Stimulated activated CD4-positive, alpha-beta T cell treated with anti-CD3 and anti-CD28 coated beads, Interleukin-4, amount 100 ng/mL, for 24 hours (primary cell): ENCODE results near the gene GIT1.

Experiments used
- DNase-seq: peaks from one replicate; pipeline ENCODE4 v3.0.0-alpha.2; 2020

The GIT1 gene

GRCh38 chr17:29615492-29616299 is 26.2 kb upstream of the GIT1 start:
- peak; percentile 82 for DNase-seq

GRCh38 chr17:29615048-29615385 is 25.6 kb upstream of the GIT1 start:
- peak; percentile 56 for DNase-seq

DNA sequence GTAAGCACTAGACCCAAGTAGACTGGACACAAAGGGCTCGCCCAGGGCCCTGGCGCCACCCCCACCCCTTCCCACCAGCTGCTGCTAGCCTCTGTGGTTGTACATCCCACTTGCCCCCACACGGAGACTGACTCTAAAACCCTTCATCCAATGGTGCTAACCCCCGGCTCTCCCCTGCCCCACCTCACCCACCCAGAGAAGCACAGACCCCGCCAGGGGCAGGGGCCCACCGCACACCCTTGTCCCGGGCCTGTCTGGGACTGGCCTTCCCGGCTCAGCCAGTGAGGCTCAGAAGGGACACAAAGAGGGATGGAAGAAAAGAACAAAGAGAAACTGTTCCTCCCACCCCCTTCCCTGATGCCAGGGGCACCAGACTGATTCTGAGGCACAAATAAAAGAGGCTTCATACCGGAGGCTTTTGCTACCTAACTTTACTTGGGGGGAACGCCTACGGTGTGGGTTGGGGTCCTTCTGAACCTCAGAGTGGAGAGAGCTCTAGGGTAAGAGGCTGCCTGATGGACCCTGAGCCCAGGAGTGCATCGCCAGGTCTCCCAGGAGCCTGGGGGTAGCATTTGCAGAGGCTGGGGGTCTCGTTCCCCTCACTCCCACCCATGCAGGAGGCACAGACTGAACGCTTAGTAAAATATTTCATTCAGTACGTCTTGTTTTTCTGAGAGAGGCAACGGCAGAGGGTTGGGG is 25.1 kb upstream of the GIT1 start:
- DNase-seq: no peak

GRCh38 chr17:29613856-29614255 is 24.4 kb upstream of the GIT1 start:
- DNase-seq: no peak

DNA sequence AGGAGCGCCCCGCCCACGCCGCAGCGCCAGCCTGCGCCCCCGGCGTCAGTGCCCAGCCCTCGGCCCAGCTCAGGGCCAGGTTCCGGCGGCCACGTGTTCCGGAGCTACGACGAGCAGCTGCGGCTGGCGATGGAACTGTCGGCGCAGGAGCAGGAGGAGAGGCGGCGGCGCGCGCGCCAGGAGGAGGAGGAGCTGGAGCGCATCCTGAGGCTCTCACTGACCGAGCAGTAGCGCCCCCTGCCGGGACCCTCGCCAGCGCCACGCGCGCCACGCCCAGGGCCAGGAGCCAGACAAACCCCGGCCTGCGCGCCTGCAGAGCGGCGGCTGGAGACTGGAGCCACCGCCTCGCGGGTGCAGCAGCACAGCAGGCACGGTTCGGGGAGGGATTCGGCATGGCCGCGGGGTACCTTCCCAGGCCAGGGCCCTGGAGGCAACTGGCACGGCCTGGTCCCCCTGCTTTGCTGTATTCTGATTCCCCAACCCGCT is 23.9 kb upstream of the GIT1 start:
- DNase-seq: peak; percentile 95

GRCh38 chr17:29612404-29613280 is 23.2 kb upstream of the GIT1 start:
- DNase-seq: no peak

DNA sequence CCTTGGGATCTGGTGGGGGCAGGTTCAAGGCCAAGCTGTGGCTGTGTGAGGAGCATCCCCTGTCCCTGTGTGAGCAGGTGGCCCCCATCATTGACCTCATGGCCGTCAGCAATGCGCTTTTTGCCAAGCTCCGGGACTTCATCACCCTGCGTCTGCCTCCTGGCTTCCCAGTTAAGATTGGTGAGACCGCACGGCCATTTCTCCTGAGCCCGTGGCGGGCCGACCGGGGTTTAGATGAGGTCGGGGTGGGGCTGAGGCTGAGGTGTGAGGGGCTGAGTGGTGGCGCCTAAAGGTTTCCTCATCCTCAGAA is 22.6 kb upstream of the GIT1 start:
- DNase-seq: no peak

DNA sequence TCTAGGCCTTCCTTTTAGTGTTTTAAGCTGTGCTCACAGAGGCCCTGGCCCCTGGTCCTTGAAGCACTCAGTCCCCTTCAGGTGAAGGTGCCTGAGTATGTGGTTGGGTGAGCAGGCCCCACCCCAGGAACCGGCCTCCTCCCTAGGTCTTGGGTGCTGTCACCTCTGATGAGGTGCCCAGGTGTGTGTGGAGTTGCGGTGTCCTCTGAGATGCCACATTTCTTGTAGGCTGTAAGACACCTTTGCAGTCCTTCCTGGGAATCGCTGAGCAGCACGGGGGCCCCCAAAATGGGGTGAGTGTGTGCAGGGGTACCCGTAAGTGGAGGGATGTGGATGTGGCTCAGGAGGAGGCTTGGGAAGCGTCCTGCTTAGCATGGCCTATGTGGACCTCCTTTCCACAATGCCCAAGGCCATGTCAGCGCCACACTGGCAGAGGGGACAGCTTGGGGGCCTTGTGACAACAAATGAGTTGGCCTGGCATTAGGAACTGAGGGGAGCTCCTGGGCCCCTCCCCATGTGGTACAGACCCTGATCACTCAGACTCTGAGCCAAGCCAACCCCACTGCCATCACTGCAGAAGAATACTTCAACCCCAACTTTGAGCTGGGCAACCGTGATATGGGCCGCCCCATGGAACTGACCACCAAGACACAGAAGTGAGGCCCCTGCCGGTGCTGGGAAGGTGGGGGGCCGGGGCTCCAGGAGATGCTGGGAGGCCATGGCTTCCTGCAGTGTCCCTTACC is 22.1 kb upstream of the GIT1 start:
- no peak for DNase-seq

GRCh38 chr17:29610395-29610794 is 20.9 kb upstream of the GIT1 start:
- no peak for DNase-seq

GRCh38 chr17:29608986-29609385 is 19.5 kb upstream of the GIT1 start:
- DNase-seq: no peak

DNA sequence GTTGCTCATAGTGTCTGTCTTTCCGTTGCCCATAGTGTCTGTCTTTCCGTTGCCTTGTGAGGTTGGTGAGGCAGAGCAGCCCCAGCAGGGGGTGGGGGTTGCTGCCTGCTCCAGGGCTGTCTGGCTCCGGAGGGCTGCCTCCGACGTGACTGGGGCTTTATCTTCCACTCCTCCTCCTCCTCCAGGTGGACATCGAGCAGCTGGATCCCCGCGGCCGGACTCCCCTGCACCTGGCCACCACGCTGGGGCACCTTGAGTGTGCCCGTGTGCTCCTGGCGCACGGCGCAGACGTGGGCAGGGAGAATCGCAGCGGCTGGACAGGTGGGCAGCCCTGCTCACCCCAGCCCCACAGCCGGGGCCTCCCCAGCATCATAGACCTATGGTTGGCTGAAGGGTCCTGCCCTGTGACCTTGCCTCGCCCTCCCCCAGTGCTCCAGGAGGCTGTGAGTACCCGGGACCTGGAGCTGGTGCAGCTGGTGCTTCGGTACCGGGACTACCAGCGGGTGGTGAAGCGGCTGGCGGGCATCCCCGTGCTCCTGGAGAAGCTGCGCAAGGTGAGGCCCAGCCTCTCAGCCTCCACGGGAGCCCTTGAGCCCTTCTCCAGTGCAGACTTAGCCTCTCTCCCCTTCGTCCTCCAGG is 18.2 kb upstream of the GIT1 start:
- DNase-seq: no peak

DNA sequence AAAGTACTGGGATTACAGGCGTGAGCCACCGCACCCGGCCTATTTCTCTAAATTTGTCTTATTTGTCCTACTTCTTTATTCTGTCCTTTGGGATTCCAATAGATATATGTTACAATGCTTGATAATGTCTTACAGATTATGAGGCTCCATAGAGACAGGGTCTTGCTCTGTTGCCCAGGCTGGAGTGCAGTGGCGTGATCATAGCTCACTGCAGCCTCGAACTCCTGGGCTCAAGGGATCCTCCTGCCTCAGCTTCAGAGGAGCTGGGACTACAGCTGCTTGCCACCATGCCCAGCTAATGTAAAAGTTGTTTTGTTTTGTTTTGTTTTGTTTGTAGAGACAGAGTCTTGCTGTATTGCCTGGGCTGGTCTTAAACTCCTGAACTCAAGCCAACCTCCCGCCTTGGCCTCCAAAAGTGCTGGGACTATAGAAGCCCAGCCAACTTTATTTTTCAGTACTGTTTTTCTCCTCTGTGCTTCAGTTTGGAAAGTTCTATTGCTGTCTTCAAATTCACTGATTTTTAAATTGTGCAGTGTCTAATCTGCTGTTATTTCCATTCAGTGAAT is 13.7 kb upstream of the GIT1 start:
- DNase-seq: no peak

DNA sequence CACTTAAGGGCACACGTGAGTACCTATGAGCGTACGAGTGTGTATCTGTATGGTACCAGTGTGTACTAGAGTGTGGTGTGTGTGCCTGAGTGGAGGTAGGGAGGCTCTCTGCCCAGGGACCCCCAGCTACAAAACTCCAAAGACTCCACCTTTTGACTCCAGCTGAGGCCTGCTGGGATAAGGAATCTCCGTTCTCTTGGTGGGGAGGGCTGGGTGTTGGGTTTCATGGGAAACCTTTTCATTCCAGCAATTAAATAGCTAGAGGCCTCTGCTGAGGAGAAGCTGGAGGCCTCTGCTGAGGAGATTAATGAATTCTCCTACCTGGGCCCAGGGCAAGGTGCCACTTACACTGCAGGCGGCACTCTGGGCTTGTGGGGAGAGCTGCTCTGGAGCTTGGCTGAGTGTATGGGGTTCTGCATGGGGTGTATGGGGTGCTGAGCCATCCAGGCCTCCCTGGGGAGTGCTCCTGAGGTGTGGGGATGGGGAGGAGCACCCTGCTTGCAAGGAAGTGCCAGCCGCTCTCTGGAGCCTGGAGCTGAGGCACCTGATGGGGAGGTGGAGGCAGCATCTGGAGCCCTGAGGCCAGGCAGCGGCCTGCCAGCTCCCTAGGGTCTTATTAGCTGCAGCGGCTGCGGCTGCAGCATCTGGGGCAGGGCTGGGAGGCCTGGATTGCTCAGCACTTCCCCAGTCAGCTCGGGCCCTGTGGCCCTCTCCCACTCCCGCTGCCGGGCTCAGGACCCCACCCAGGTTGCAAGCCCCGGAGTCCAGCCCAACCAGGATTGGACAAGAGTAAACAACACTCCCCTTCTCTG is 8.1 kb upstream of the GIT1 start:
- DNase-seq: no peak

DNA sequence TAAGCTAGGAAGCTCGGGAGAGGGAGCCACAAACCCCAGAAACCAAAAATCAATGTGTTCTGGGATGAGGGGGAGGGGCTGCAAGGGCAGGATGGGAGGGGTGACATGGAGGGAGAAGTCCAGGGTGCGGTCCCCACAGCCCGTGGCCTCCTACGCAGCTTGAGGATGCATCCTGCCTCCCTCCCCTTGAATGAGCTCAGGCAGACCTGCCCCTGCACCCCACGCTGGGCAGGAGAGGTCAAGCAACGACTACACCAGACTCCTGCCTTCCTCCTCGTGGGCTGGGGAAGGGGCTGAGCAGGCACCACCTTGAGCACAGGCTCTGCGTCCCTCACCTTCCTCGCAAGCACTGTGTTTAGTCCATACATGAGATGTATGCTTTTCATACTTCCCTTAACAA is 7.4 kb upstream of the GIT1 start:
- DNase-seq: no peak

DNA sequence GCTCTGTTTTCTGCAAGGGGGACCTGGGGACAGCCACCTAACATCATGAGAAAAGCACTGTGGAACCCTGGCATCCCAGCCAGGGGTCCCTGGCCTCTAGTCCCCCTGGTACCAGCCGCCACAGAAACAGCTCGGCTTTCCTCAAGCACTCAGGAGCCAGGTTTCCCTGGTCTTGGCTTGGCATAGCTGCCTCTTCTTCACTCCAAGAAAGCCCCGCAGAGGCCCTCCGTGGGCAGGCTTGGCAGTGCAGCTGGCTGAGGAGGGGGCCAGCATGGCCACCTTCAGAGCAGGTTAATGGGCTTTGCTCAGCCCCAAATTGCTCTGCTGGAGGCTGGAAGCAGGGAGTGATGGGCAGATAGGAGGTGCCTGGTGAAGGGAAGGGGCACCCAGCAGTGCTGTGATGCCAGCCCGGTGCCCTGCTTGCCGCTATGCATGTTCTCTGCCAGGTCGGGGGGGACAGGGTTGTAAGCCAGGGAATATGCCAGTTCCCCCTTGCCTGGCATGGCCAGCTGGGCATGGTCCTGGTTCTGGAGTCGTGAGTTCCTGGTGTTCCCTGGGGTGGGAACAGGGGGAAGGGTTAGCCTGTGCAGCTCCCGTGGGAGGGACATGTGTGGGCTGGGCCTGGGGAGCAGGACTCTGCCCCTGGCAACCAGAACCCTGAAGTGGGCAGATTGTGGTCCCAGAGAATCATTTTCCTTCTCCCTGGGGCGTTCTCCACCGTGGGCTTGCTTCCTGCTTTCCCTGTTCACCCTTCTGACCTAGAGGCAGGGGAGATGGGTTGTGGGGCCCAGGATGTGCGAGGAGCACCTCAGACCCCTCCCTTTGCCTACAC is 6.7 kb upstream of the GIT1 start:
- DNase-seq: no peak

GRCh38 chr17:29595107-29595942 is 5.9 kb upstream of the GIT1 start:
- DNase-seq: no peak

DNA sequence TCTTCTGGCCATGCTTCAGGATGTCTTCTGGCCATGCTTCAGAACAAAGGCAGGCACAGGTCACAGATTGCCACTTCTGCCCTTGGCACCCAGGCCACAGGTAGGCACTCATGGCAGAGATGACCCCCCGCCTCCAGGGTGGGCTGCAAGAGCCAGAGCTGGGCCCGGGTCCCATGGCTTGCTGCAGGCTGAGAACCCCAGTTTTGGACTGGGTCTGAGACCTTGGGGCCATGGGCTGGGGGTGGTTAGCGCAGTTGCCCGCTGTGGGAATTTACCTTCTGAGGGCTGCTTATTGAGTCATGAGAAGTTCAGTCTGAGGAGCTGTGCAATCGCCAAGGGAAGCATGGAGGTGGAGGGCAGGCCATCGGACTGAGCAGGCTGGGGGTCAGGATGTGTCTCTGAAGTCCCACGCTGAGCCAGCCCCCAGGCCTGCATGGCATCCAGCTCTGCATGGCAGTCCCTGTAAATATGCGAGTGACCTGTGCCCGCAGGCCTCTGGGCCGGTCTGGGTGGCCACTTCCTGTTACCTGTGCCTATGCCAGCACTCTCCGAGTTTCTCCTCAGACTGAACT is 5.2 kb upstream of the GIT1 start:
- no peak for DNase-seq

GRCh38 chr17:29593591-29594518 is 4.4 kb upstream of the GIT1 start:
- DNase-seq: peak; percentile 33
